ENCODE data around the gene CNNM2. TPM values are rescaled to one million over a fixed set of nuclear protein-coding genes. Genes with fewer than 3 reads are reported as not detected.

Gene CNNM2
- total RNA-seq, 1 experiment from 2014 or later = 23.1 TPM

GRCh38 chr10:102962951-102963755 lies 45.1 kb downstream of the CNNM2 start:
- no TSS peak for BruUV-seq (replicated peaks)
- H3K79me2 ChIP-seq (ENCODE audit: insufficient read depth, low read length) = no peaks in the 10 kb centered on the region
- no peak overlapping the region for H3K4me3 ChIP-seq (replicated peaks in 1 of 2; ENCODE audit: low read depth in 1 of 2, low read length in 2 of 2)
- H3K27ac ChIP-seq (ENCODE audit: low read depth, low read length) = no peak overlapping the region
- TF ChIP-seq POLR2A (IDR thresholded peaks at IDR 0.05; ENCODE audit: borderline replicate concordance, extremely low read depth, insufficient read depth, insufficient read length) (no peak), CEBPB (IDR thresholded peaks at IDR 0.05; ENCODE audit: low read depth) (no peak), ZBTB33 (IDR thresholded peaks at IDR 0.05; ENCODE audit: extremely low read depth, insufficient replicate concordance, low read length) (no peak), ZFX (IDR thresholded peaks at IDR 0.05) (no peak), EZH2 (IDR thresholded peaks at IDR 0.05) (no peak), ELF1 (IDR thresholded peaks at IDR 0.05; ENCODE audit: borderline replicate concordance, low read depth) (no peak), SRF (IDR thresholded peaks at IDR 0.05; ENCODE audit: low read depth) (no peak), POLR2AphosphoS5 (IDR thresholded peaks at IDR 0.05; ENCODE audit: low read depth, low read length) (no peak), JUND (IDR thresholded peaks at IDR 0.05) (no peak)
- peaks cover 0 to 5% of the 10 kb centered on the region in 2 experiments; a peak in 1 of 4 replicates for H3K4me1 ChIP-seq (ENCODE audit: control insufficient read depth in 1 of 2, insufficient read depth in 2 of 2, low read length in 2 of 2)
- H3K4me2 ChIP-seq (ENCODE audit: low read length) = no peak overlapping the region
- no peak overlapping the region for H2AFZ ChIP-seq (ENCODE audit: low read depth, low read length, poor library complexity, severe bottlenecking)
- ChIA-PET CTCF (no interaction called here), POLR2A (no interaction called here), RAD21 (ENCODE audit: low non-redundant PET in 1 of 2, low total read pairs in 2 of 2, uncharacterized antibody in 2 of 2, unreplicated experiment in 2 of 2) (no interaction called here)
- no peaks in the 10 kb centered on the region for H3K9me2 ChIP-seq (ENCODE audit: insufficient read depth)
- ATAC-seq (no peak), DNase-seq (ENCODE audit: low read depth, low spot score) (no peak)
- no peaks in the 10 kb centered on the region for H3K9me3 ChIP-seq (ENCODE audit: control insufficient read depth in 1 of 2, insufficient read depth in 1 of 2, low read depth in 1 of 2, low read length in 2 of 2)
- intact Hi-C loops (cut with micrococcal nuclease) = no loop called here
- H3K36me3 ChIP-seq (ENCODE audit: control insufficient read depth in 1 of 2, insufficient read depth in 2 of 2, low read length in 2 of 2) = no peaks in the 10 kb centered on the region
- no peaks in the 10 kb centered on the region for H3K27me3 ChIP-seq (ENCODE audit: insufficient read depth, low read length)
- H4K20me1 ChIP-seq (ENCODE audit: insufficient read depth) = no peaks in the 10 kb centered on the region
- no peak overlapping the region for H3K9ac ChIP-seq (ENCODE audit: low read length)

GRCh38 chr10:102963756-102964025 lies 45.6 kb downstream of the CNNM2 start:
- no peak overlapping the region for H3K27ac ChIP-seq (ENCODE audit: low read depth, low read length)
- no peak overlapping the region for H3K4me2 ChIP-seq (ENCODE audit: low read length)
- no peak overlapping the region for H3K9ac ChIP-seq (ENCODE audit: low read length)
- H3K9me3 ChIP-seq (ENCODE audit: control insufficient read depth in 1 of 2, insufficient read depth in 1 of 2, low read depth in 1 of 2, low read length in 2 of 2) = no peaks in the 10 kb centered on the region
- no peak for DNase-seq (ENCODE audit: low read depth, low spot score)
- ChIA-PET CTCF (no interaction called here), POLR2A (no interaction called here), RAD21 (ENCODE audit: low non-redundant PET in 1 of 2, low total read pairs in 2 of 2, uncharacterized antibody in 2 of 2, unreplicated experiment in 2 of 2) (no interaction called here)
- no peaks in the 10 kb centered on the region for H3K36me3 ChIP-seq (ENCODE audit: control insufficient read depth in 1 of 2, insufficient read depth in 2 of 2, low read length in 2 of 2)
- no TSS peak for BruUV-seq (replicated peaks)
- no peak overlapping the region for H3K4me3 ChIP-seq (replicated peaks in 1 of 2; ENCODE audit: low read depth in 1 of 2, low read length in 2 of 2)
- H3K27me3 ChIP-seq (ENCODE audit: insufficient read depth, low read length) = no peaks in the 10 kb centered on the region
- no peaks in the 10 kb centered on the region for H4K20me1 ChIP-seq (ENCODE audit: insufficient read depth)
- ATAC-seq = no peak
- no peak overlapping the region for H2AFZ ChIP-seq (ENCODE audit: low read depth, low read length, poor library complexity, severe bottlenecking)
- intact Hi-C loops (cut with micrococcal nuclease) = no loop called here
- no peaks in the 10 kb centered on the region for H3K9me2 ChIP-seq (ENCODE audit: insufficient read depth)
- H3K79me2 ChIP-seq (ENCODE audit: insufficient read depth, low read length) = no peaks in the 10 kb centered on the region
- H3K4me1 ChIP-seq (ENCODE audit: control insufficient read depth in 1 of 2, insufficient read depth in 2 of 2, low read length in 2 of 2) = peaks cover 0 to 5% of the 10 kb centered on the region in 2 experiments; a peak in 1 of 4 replicates
- TF ChIP-seq EGR1 (IDR thresholded peaks at IDR 0.05; ENCODE audit: low read depth) (no peak), ZBTB33 (IDR thresholded peaks at IDR 0.05; ENCODE audit: extremely low read depth, insufficient replicate concordance, low read length) (no peak), TCF7L2 (IDR thresholded peaks at IDR 0.05; ENCODE audit: borderline replicate concordance, extremely low read depth, insufficient read depth, insufficient read length) (no peak), CTCF (IDR thresholded peaks at IDR 0.05 in 2 of 3, conservative IDR thresholded peaks at IDR 0.05 in 1 of 3; ENCODE audit: borderline replicate concordance in 1 of 3, insufficient read depth in 1 of 3, low read depth in 2 of 3, low read length in 2 of 3) (no peak), RAD21 (IDR thresholded peaks at IDR 0.05; ENCODE audit: low read depth) (no peak), EZH2 (IDR thresholded peaks at IDR 0.05) (no peak), POLR2A (IDR thresholded peaks at IDR 0.05; ENCODE audit: borderline replicate concordance, extremely low read depth, insufficient read depth, insufficient read length) (no peak), JUND (IDR thresholded peaks at IDR 0.05) (no peak), CEBPB (IDR thresholded peaks at IDR 0.05; ENCODE audit: low read depth) (no peak), SP1 (IDR thresholded peaks at IDR 0.05; ENCODE audit: low read depth) (no peak), FOSL1 (IDR thresholded peaks at IDR 0.05; ENCODE audit: low read depth) (no peak)
